Gastroesophageal sphincter (tissue), 3 donors: Measurements from ENCODE around the gene PTPRK.

Source experiments
- POLR2AphosphoS5 ChIP-seq: sonication (generic); formaldehyde crosslinking; IDR thresholded peaks from one replicate; pipeline ENCODE4 v1.6.1; 2017; ENCODE audit warnings: antibody characterized with exemption
- TF ChIP-seq, protein P1 (sequence below), 4 experiments: fragments of 200-600 bp in 2 of 4; fragments of 450-650 bp in 2 of 4; sonication (generic) in 1 of 4; IDR thresholded peaks; one replicate each; pipeline ENCODE4 v1.5.1; 2017 to 2019; ENCODE audit warnings: antibody characterized with exemption in 4 of 4, mild to moderate bottlenecking in 2 of 4, moderate library complexity in 2 of 4

DNA sequence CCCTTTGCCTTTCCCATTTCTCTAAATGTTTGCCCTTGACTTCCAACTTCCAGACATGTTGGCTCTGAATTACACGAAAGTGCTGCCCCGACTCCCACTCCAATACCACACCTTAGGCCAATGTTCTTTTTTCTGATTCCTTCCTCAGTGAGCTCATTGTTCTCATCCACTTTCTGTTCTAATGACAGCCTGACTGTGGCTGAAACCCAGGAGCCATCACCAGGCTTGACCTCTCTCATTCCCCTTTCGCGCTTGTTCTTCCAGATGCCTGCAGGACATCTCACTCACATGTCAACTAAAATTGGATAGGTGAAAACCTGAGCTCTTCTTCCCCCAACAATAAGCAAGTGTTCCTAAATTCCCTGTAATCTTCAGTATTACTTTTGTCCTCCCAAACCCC, 40.4 kb downstream of the PTPRK start:
- TF ChIP-seq, protein P1, sequence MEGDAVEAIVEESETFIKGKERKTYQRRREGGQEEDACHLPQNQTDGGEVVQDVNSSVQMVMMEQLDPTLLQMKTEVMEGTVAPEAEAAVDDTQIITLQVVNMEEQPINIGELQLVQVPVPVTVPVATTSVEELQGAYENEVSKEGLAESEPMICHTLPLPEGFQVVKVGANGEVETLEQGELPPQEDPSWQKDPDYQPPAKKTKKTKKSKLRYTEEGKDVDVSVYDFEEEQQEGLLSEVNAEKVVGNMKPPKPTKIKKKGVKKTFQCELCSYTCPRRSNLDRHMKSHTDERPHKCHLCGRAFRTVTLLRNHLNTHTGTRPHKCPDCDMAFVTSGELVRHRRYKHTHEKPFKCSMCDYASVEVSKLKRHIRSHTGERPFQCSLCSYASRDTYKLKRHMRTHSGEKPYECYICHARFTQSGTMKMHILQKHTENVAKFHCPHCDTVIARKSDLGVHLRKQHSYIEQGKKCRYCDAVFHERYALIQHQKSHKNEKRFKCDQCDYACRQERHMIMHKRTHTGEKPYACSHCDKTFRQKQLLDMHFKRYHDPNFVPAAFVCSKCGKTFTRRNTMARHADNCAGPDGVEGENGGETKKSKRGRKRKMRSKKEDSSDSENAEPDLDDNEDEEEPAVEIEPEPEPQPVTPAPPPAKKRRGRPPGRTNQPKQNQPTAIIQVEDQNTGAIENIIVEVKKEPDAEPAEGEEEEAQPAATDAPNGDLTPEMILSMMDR (IDR thresholded peaks at IDR 0.05) = no peak
- no peak for TF ChIP-seq POLR2AphosphoS5
